Neuron (in vitro differentiated cells): Measurements from ENCODE around the gene ASPG.

Experiments used
- H2AFZ ChIP-seq: one replicate; pipeline ENCODE4 v1.6.1; 2013; ENCODE audit warnings: low read depth, mild to moderate bottlenecking, inconsistent platforms, low read length, moderate library complexity
- H3K27me3 ChIP-seq: one replicate; pipeline ENCODE4 v1.6.1; 2013; ENCODE audit warnings: low read length; ENCODE audit not compliant: insufficient read depth
- H3K36me3 ChIP-seq: one replicate; pipeline ENCODE4 v1.6.1; 2013; ENCODE audit warnings: low read length; ENCODE audit not compliant: insufficient read depth
- H3K4me1 ChIP-seq: one replicate; pipeline ENCODE4 v1.6.1; 2013; ENCODE audit warnings: low read length; ENCODE audit not compliant: insufficient read depth
- H3K4me3 ChIP-seq: 2 replicates; pipeline ENCODE4 v1.5.1; 2013; ENCODE audit warnings: mild to moderate bottlenecking, low read length, moderate library complexity
- H3K9me3 ChIP-seq: one replicate; pipeline ENCODE4 v1.6.1; 2013; ENCODE audit warnings: low read length

ASPG gene

DNA sequence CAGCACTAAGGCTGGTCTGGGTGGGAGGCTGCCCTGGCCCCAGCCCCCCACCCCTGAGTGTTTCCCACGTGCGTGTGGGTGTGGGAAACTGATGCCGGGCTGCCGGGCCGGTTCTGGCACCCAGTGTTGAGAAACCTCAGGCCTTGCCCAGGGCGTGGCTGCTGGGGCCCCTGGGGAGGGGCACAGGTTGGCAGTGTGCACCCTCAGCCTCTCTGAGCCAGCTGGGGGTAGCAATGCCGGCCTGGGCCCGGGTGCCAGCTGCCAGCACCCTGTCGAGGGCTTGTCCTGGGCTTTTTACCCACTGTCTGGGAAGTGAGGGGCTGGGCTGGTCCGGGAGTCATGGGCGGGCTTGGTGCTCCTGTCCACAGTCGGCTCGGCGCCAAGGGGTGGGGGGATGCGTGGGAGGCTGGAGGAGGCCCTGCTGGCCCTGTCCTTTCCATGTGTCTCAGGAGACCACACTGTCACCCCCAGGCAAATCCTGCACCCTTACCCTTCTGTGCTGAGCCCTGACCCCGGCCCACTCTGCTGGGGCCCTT is 15.7 kb downstream of the ASPG start:
- no peaks in the 10 kb centered on the region for H3K4me1 ChIP-seq

DNA sequence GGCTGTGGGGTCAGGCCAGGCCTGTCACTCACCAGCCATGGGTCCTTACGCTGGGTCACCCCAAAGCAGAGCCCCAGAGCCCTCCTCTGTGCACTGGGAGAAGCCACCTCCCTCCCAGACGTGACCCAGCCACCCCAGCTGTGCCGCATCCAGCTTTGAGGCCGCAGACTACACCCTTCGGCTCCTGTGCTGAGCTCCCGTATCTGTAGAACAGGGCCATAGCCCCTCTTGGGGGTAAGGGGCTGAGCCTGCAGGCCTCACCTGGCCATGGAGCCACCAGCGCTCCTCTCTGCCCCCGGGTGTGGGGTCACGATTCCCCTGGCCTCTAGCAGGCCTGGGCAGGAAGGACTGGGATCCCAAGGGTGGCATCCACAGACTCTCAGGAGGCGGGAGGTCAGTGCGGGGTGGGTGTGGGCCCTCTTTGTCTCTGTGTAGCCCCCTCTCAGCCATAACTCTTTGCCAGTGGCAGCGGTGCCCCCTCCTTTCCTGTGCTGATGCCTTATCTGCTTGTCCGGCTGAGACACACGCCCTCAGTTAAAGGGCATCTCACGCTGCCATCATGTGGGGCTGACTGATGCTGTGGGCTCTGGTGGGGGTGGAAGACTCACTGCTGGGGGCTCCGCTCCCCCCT is 16.3 kb downstream of the ASPG start:
- Histone ChIP-seq H2AFZ (no peak overlapping the region), H3K4me1 (no peaks in the 10 kb centered on the region), H3K36me3 (no peaks in the 10 kb centered on the region), H3K4me3 (no peak overlapping the region), H3K27me3 (peaks cover 41% of the 10 kb centered on the region), H3K9me3 (no peaks in the 10 kb centered on the region)

More for the DNA sequence above, 15.7 kb downstream of the ASPG start:
- H3K4me3 ChIP-seq: no peak overlapping the region
- peaks cover 41% of the 10 kb centered on the region for H3K27me3 ChIP-seq
- H3K9me3 ChIP-seq: no peaks in the 10 kb centered on the region
- H3K36me3 ChIP-seq: no peaks in the 10 kb centered on the region
- H2AFZ ChIP-seq: no peak overlapping the region

DNA sequence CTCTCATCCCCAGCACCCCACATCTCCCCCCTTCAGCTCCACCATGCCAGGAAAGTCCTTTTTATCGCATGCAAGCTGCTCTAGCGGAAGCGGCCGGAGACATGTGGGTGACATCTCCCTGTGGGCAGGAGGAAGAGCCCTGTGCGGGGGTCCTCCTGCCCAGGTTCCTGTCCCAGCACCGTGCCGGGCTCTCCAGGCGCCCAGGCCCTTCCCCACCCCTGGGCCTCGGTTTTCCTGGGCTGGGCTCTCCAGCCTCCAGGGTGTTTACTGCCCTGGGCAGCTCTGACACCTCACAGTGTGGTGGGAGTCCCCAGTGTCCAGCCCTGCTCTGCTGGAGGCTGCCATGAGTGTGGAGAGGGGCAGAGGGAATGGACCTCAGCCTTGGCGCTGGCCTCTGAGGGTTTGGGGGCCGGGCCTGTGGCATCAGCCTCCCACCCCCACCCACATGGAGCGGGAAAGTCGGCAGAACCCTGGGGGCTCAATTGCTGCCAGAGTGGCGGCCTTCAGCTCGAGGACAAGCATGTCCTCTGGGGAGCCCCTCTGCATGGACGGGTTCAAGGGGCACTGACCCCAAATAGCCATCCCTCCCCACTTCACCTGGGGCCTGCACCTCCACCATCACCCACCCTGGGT is 16.9 kb downstream of the ASPG start:
- Histone ChIP-seq H3K9me3 (no peaks in the 10 kb centered on the region), H3K27me3 (peaks cover 41% of the 10 kb centered on the region), H2AFZ (no peak overlapping the region), H3K36me3 (no peaks in the 10 kb centered on the region), H3K4me3 (no peak overlapping the region), H3K4me1 (no peaks in the 10 kb centered on the region)

DNA sequence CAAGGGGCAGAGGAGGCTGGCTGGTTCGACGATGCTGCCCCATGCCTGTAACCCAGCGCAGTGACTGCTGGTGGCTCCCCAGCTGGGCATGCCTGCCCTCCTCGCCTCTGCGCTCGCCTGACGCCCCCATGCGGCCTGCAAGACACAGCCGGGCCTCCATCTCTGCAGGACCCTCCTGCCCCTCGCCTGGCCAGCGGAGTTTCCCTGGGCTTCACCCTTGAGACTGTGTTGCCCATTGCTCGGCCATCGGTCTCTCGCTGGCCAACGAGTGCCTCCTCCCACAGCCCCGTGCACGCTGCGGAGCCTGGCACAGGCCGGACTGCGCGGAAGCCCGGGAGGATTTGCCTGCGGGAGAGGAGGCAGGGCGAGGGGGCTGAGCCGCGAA is 17.6 kb downstream of the ASPG start:
- H3K27me3 ChIP-seq: peaks cover 41% of the 10 kb centered on the region
- H3K9me3 ChIP-seq: no peaks in the 10 kb centered on the region
- no peak overlapping the region for H3K4me3 ChIP-seq
- no peak overlapping the region for H2AFZ ChIP-seq
- no peaks in the 10 kb centered on the region for H3K4me1 ChIP-seq
- no peaks in the 10 kb centered on the region for H3K36me3 ChIP-seq

DNA sequence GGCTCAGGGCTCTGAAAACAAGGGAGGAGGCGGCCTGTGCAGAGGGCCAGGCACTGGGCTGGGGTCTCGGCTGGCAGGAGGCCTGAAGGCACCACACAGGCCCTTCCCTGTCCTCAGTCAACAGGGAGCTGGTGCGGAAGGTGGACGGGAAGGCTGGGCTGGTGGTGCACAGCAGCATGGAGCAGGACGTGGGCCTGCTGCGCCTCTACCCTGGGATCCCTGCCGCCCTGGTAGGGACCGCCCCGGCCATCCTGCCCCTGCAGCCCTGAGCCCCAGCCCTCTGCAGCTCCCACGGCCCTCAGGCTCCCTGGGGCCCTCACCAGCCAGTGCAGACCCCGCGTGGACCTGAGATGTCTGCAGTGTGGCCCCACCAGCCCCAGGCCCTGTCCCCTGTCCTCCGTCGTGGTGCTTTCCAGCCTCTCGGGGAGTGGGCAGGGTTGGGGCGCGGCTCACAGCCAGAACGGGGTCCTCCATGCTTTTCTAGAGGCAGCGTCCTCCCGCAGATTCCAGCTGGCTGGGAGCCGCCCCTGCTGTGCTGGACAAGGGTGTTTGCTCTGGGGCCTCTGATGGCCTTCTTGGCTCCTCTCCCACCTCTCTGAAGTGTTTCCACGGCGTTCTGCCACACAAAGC is 18.1 kb downstream of the ASPG start:
- H3K4me1 ChIP-seq: peaks cover 3% of the 10 kb centered on the region
- H3K27me3 ChIP-seq: peaks cover 36% of the 10 kb centered on the region
- H3K9me3 ChIP-seq: no peaks in the 10 kb centered on the region
- no peaks in the 10 kb centered on the region for H3K36me3 ChIP-seq
- H2AFZ ChIP-seq: no peak overlapping the region
- no peak overlapping the region for H3K4me3 ChIP-seq

DNA sequence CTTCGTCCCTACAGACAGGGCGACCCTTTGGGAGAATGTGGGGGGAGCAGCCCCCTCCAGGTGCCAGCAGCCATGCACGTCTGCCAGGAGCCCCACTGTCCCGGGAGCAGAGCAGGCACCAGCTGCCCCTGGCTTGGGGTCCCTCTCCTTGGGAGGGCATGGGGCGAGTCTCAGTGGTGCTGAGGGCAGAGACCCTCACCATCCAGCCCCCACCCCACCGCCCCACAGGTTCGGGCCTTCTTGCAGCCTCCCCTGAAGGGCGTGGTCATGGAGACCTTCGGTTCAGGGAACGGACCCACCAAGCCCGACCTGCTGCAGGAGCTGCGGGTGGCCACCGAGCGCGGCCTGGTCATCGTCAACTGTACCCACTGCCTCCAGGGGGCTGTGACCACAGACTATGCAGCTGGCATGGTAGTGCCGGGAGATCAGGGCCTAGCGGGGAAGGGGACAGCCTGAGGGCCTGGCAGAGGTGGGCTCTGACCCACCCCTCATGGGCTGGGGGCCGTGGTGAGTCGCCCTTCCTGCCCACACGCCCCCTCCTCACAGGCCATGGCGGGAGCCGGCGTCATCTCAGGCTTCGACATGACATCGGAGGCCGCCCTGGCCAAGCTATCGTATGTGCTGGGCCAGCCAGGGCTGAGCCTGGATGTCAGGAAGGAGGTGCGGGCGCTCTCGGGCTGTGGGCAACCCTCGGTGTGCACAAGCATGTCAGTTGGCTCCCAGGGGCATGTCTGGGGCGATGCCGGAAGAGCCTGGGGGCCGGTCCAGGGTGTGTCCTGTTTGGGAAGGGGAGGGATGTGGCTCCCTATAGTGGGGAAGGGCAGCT is 18.8 kb downstream of the ASPG start:
- Histone ChIP-seq H3K27me3 (peaks cover 32% of the 10 kb centered on the region), H2AFZ (no peak overlapping the region), H3K4me3 (no peak overlapping the region), H3K9me3 (no peaks in the 10 kb centered on the region), H3K4me1 (peaks cover 11% of the 10 kb centered on the region), H3K36me3 (no peaks in the 10 kb centered on the region)

DNA sequence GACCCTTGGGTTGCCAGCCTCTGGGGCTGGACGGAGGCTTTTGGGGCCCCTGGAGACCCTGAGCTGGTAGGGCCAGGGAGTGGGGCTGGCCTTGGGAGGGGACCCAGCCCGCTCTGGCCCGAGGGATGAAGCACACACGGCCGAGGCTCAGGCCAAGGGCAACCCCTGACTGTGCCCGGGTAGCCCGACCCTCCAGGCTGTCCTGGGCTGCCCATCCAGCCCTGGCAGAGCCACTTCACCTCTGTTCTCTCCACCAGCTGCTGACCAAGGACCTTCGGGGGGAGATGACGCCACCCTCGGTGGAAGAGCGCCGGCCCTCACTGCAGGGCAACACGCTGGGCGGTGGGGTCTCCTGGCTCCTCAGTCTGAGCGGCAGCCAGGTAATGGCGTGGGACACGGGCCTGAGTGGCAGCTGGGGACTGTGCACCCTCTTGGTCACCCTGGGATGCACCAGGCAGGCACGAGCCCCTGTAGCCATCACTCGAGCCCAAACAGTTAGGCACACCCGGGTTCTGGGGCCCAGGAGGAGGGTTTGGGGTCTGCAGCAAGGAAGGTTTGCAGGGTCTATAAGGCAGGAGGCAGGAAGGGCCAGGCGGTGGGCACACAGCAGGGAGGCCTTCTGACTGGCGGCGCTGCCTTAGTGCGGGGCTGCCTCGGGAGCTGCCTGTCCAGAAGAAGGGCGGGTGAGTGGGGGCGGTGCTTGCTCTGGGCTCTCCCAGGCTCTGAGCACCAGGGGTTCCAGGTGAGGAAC is 19.7 kb downstream of the ASPG start:
- H2AFZ ChIP-seq: no peak overlapping the region
- no peak overlapping the region for H3K4me3 ChIP-seq
- H3K4me1 ChIP-seq: peaks cover 13% of the 10 kb centered on the region
- no peaks in the 10 kb centered on the region for H3K9me3 ChIP-seq
- H3K36me3 ChIP-seq: no peaks in the 10 kb centered on the region
- peaks cover 30% of the 10 kb centered on the region for H3K27me3 ChIP-seq

DNA sequence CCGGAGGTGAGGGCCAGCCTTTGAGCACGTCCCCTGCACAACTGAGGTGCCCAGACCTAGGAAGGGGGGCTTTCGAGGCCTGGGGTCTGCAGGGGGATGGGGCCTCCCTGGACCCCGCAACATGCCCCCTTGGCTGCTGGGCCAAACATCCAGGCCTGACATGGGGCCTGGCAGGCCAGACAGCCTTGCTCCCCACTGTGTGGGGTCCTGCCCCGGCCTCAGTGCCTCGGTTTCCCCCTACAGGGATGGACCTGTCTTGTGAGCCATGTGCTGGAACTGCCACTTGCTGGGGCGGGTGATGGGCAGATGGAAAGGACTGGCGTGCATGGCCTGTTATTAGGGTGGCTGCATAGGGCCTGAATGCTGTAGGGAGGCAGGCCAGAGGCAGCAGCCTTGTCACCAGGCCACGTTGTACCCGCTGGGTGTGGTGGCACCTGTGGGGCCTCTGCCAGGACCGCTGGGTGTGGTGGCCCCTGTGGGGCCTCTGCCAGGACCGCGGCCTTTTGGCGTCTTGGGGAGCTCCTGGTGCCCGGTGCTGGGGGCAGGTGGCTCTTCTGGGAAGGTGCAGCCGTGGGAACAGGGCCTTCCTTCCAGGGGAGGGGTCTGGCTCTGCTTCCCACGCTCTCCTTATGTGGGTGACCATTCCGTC is 20.4 kb downstream of the ASPG start:
- Histone ChIP-seq H2AFZ (no peak overlapping the region), H3K4me1 (peaks cover 13% of the 10 kb centered on the region), H3K9me3 (no peaks in the 10 kb centered on the region), H3K27me3 (peaks cover 23% of the 10 kb centered on the region), H3K36me3 (no peaks in the 10 kb centered on the region), H3K4me3 (no peak overlapping the region)

DNA sequence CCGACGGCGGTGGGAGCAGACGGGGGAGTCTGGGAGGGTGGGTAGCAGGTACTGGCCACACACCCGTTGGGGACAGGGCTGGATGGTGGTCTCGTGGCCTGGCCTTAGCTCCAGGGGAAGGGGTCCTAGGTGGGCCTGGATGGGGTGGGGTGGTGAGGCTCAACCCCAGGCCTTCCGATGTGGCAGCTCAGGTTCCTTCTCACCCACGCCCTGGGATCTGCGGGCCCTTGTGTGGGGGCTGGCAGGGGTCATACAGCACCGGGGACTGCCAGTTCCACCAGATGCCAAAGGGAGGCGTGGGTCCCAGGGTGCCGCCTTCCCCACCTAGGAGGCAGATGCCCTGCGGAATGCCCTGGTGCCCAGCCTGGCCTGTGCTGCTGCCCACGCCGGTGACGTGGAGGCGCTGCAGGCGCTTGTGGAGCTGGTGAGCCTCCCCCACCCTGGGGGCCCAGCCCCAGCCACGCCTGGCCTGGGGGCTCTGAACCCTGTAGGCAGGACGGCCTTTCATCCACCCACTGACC is 21.0 kb downstream of the ASPG start:
- Histone ChIP-seq H3K4me3 (no peak overlapping the region), H3K36me3 (no peaks in the 10 kb centered on the region), H3K9me3 (no peaks in the 10 kb centered on the region), H3K4me1 (peaks cover 13% of the 10 kb centered on the region), H2AFZ (no peak overlapping the region), H3K27me3 (peaks cover 17% of the 10 kb centered on the region)

DNA sequence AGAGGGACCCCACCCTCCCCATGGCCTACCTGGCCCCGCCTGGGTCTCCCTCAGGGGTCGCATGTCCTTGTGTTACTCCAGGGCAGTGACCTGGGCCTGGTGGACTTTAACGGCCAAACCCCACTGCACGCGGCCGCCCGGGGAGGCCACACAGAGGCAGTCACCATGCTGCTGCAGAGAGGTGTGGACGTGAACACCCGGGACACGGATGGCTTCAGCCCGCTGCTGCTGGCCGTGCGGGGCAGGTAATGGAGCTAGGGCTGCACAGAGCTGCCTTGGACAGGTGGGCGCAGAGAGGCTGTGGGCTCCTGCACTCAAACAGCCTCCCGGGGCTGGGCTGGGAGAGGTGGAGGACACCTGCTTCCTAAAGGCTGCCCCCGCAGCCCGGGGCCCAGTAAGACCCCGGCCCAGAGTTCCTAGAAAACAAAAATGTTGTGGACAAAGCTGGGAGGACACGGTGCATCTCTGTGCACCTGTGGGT is 21.6 kb downstream of the ASPG start:
- Histone ChIP-seq H3K27me3 (peaks cover 12% of the 10 kb centered on the region), H2AFZ (no peak overlapping the region), H3K36me3 (no peaks in the 10 kb centered on the region), H3K4me3 (no peak overlapping the region), H3K4me1 (peaks cover 13% of the 10 kb centered on the region), H3K9me3 (no peaks in the 10 kb centered on the region)

DNA sequence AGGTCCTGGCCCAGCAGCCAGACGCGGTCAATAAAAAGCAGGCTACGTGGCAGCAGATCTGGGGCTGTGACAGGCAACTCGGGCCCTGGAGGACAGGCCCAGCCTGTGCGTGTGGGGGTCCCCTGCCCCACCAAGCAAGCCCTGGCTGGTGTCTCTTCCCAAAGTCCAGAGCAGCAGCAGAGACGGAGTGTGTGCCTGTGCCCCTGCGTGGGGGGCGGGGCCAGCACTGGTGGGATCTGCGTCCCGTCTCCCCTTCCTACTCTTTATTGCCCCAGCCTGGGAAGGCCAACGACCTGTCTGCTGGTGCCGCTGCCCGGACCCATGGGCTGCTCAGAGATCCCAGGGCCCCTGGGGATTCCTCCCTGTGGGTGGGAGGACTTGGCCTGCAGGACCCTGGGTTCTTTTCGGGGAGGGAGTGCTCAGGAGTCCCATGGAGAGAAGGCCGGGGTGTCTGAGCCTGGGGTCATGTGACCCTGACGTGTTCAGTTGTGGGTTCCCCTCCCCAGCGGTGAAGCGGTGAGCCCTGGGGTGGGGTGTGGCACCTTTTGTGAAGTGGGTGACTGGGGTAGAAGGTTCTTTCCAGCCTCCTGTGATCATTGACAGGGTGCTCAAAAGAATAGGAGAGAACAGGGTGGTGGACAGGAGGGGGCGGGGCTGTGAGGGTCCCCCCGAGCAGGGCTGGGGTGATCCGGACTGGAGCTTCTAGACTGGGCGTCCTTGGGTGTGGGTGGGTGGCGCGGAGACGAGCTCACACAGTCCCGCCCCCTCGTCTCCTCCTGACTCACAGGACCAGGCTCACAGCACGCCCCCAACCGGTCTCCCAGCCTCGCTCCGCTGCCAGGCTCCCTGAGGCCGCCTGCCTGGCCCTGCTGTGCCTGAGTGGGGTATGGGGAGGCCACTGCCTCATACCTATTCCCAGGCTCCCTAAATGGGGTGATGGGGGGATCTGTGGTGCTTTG is 22.4 kb downstream of the ASPG start:
- Histone ChIP-seq H3K36me3 (no peaks in the 10 kb centered on the region), H2AFZ (no peak overlapping the region), H3K9me3 (no peaks in the 10 kb centered on the region), H3K27me3 (peaks cover 10% of the 10 kb centered on the region), H3K4me3 (no peak overlapping the region), H3K4me1 (peaks cover 13% of the 10 kb centered on the region)
